ENCODE results near the gene GRK3. TPM values are rescaled to one million over a fixed set of nuclear protein-coding genes. Genes with fewer than 3 reads are reported as not detected.
A peak's percentile ranks its signal among the peaks of the same experiment; 100 is the strongest.

Gene GRK3
- total and polyA plus RNA-seq, 7 experiments from 2014 or later: 0.69 to 44.8 (median 6.5) TPM

DNA sequence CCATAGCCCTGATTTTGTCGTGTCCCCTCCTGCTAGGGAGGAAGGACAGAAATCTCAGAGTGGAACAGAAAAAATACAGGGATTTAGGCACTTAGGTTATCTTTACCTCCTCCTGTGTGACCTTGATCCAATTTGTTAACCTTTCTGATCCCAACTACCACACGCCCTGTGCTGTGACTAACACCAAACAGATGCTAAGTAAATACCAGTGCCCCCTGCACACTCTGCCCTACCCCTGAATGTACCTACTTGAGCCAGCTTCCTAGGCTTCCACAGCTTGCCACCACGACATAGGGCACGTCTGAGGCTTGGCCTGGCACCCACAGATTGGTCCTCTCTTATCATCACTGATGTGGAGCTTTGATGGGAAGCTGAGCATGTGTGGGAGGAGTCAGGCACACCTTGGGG lies 186.7 kb downstream of the GRK3 start:
- Histone ChIP-seq H3K27ac (ENCODE audit: low read depth, low read length) (no peak overlapping the region), H3K4me1 (ENCODE audit: control insufficient read depth in 2 of 2, insufficient read depth in 2 of 2, low read length in 2 of 2) (no peaks in the 10 kb centered on the region), H3K4me3 (ENCODE audit: low read length) (no peak overlapping the region), H3K9me3 (ENCODE audit: control insufficient read depth in 2 of 3, low read length in 3 of 3) (no peaks in the 10 kb centered on the region), H3K27me3 (ENCODE audit: control insufficient read depth in 2 of 2, insufficient read depth in 2 of 2, low read length in 2 of 2) (no peaks in the 10 kb centered on the region), H3K36me3 (ENCODE audit: control insufficient read depth in 2 of 3, insufficient read depth in 3 of 3, low read length in 3 of 3) (no peaks in the 10 kb centered on the region)
- ATAC-seq: no peak
- peaks cover 0 to 6% (median 0%) of the 10 kb centered on the region in 11 donors for H3K9me3 Mint-ChIP-seq
- H3K36me3 Mint-ChIP-seq: peaks cover 0 to 34% (median 0%) of the 10 kb centered on the region in 5 donors
- no peak for DNase-seq
- peaks cover 0 to 10% (median 0%) of the 10 kb centered on the region in 5 donors for H3K27me3 Mint-ChIP-seq
- H3K4me1 Mint-ChIP-seq: peaks cover 0 to 60% (median 0%) of the 10 kb centered on the region in 7 donors
- CTCF ChIA-PET: no interaction called here
- POLR2A ChIA-PET: no interaction called here
- H3K27ac Mint-ChIP-seq: peak overlapping the region in 1 of 9 donors; percentile 99
- H3K4me3 Mint-ChIP-seq: peak overlapping the region in 1 of 10 donors; percentile 41
- intact Hi-C loops (cut with micrococcal nuclease): no loop called here

DNA sequence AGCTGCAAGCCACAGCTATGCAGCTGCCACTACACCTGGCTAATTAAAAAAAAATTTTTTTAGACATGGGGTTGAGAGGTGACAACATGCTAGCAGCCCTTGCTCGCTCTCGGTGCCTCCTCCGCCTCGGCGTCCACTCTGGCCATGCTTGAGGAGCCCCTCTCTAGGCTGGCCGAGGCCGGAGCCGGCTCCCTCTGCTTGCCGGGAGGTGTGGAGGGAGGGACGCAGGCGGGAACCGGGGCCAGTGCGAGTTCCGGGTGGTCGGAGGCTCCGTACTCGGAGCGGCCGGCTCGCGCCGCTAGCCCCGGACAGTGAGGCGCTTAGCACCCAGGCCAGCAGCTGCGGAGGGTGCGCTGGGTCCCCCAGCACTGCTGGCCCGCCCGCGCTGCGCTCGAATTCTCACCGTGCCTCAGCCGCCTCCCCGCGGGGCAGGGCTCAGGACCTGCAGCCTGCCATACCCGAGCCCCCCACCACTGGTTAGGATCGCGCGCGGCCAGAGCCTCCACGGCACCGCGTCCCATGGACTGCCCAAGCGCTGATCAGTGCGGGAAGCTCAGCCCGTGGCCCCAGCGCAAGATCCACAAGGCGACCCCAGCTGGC lies 188.2 kb downstream of the GRK3 start:
- H3K4me1 Mint-ChIP-seq: peaks cover 0 to 54% (median 0%) of the 10 kb centered on the region in 7 donors
- no peak for ATAC-seq
- intact Hi-C loops (cut with micrococcal nuclease): no loop called here
- peaks cover 0 to 10% (median 0%) of the 10 kb centered on the region in 5 donors for H3K27me3 Mint-ChIP-seq
- peaks cover 0 to 4% (median 0%) of the 10 kb centered on the region in 11 donors for H3K9me3 Mint-ChIP-seq
- no peak overlapping the region for H3K4me3 Mint-ChIP-seq
- Histone ChIP-seq H3K4me1 (ENCODE audit: control insufficient read depth in 2 of 2, insufficient read depth in 2 of 2, low read length in 2 of 2) (no peaks in the 10 kb centered on the region), H3K4me3 (ENCODE audit: low read length) (no peak overlapping the region), H3K36me3 (ENCODE audit: control insufficient read depth in 2 of 3, insufficient read depth in 3 of 3, low read length in 3 of 3) (no peaks in the 10 kb centered on the region), H3K27ac (ENCODE audit: low read depth, low read length) (no peak overlapping the region), H3K27me3 (ENCODE audit: control insufficient read depth in 2 of 2, insufficient read depth in 2 of 2, low read length in 2 of 2) (no peaks in the 10 kb centered on the region), H3K9me3 (ENCODE audit: control insufficient read depth in 2 of 3, low read length in 3 of 3) (no peaks in the 10 kb centered on the region)
- ChIA-PET POLR2A (no interaction called here), CTCF (no interaction called here)
- DNase-seq: no peak
- no peak overlapping the region for H3K27ac Mint-ChIP-seq
- H3K36me3 Mint-ChIP-seq: peaks cover 0 to 27% (median 0%) of the 10 kb centered on the region in 5 donors

DNA sequence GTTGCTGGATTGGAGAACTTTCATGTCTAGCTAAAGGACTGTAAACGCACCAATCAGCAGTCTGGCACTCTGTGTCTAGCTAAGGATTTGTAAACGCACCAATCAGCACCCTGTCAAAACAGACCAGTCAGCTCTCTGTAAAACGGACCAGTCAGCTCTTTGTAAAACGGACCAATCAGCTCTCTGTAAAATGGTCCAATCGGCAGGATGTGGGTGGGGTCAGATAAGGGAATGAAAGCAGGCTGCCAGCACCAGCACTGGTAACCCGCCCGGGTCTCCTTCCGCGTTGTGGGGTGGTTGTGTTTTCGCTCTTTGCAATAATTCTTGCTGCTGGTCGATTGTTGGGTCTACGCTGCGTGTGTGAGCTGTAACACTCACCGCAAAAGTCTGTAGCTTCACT lies 188.8 kb downstream of the GRK3 start:
- H3K36me3 ChIP-seq (ENCODE audit: control insufficient read depth in 2 of 3, insufficient read depth in 3 of 3, low read length in 3 of 3): no peaks in the 10 kb centered on the region
- Mint-ChIP-seq H3K27ac (no peak overlapping the region), H3K36me3 (peaks cover 0 to 27% (median 0%) of the 10 kb centered on the region in 5 donors), H3K4me1 (peaks cover 0 to 55% (median 0%) of the 10 kb centered on the region in 7 donors), H3K4me3 (no peak overlapping the region), H3K9me3 (peaks cover 0 to 4% (median 0%) of the 10 kb centered on the region in 11 donors), H3K27me3 (peaks cover 0 to 10% (median 0%) of the 10 kb centered on the region in 5 donors)
- POLR2A ChIA-PET: no interaction called here
- intact Hi-C loops (cut with micrococcal nuclease): no loop called here
- DNase-seq (no peak), ATAC-seq (no peak)
- H3K9me3 ChIP-seq (ENCODE audit: control insufficient read depth in 2 of 3, low read length in 3 of 3): no peaks in the 10 kb centered on the region
- no peaks in the 10 kb centered on the region for H3K4me1 ChIP-seq (ENCODE audit: control insufficient read depth in 2 of 2, insufficient read depth in 2 of 2, low read length in 2 of 2)
- CTCF ChIA-PET: no interaction called here
- H3K4me3 ChIP-seq (ENCODE audit: low read length): no peak overlapping the region
- H3K27ac ChIP-seq (ENCODE audit: low read depth, low read length): no peak overlapping the region
- no peaks in the 10 kb centered on the region for H3K27me3 ChIP-seq (ENCODE audit: control insufficient read depth in 2 of 2, insufficient read depth in 2 of 2, low read length in 2 of 2)

DNA sequence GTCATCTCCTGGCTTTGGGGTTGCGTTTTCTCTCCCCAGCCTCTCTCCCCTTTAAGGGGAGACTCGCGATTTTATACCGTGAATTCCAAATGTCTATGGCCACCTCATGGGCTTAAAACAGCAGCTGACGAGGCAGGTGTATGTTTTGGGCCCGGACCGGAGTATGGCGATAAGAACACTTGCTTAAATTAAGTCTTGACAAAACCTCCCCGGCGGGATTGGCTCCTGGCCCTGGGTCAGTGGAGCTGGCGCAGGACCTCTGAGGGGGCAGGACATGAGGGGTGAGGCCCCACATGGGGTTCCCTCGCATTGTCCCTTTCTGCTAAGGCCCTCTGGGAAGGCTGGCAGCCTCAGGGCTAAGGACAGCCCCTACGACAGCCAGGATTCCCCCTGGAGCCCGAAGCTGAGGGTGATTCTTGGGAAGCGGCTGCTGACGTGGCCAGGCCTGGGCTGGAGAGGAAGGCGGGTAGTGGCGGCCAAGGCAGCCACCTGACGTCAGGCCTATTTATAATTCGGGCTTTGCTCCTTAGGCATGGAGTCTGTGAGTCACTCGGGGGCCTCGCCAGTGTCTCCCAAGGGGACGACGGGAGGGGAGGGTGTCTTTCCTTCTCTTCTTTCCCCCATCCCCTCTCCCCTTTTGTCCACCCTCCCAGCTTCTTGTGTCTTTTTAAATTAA lies 190.2 kb downstream of the GRK3 start:
- intact Hi-C loops (cut with micrococcal nuclease): no loop called here
- peaks cover 0 to 4% (median 0%) of the 10 kb centered on the region in 5 donors for H3K27me3 Mint-ChIP-seq
- H3K27ac Mint-ChIP-seq: no peak overlapping the region
- Histone ChIP-seq H3K4me3 (ENCODE audit: low read length) (no peak overlapping the region), H3K36me3 (ENCODE audit: control insufficient read depth in 2 of 3, insufficient read depth in 3 of 3, low read length in 3 of 3) (no peaks in the 10 kb centered on the region), H3K4me1 (ENCODE audit: control insufficient read depth in 2 of 2, insufficient read depth in 2 of 2, low read length in 2 of 2) (no peaks in the 10 kb centered on the region), H3K9me3 (ENCODE audit: control insufficient read depth in 2 of 3, low read length in 3 of 3) (no peaks in the 10 kb centered on the region), H3K27me3 (ENCODE audit: control insufficient read depth in 2 of 2, insufficient read depth in 2 of 2, low read length in 2 of 2) (no peaks in the 10 kb centered on the region), H3K27ac (ENCODE audit: low read depth, low read length) (no peak overlapping the region)
- no peak overlapping the region for H3K4me3 Mint-ChIP-seq
- H3K9me3 Mint-ChIP-seq: peaks cover 0 to 4% (median 0%) of the 10 kb centered on the region in 11 donors
- ATAC-seq (no peak), DNase-seq (no peak)
- POLR2A ChIA-PET: no interaction called here
- CTCF ChIA-PET: interaction anchor here (0.6 kb wide), 1 partner anchor 28 kb away, joined by 3 read pairs; no protein-coding TSS in a partner anchor
- H3K36me3 Mint-ChIP-seq: peaks cover 0 to 17% (median 0%) of the 10 kb centered on the region in 5 donors
- peaks cover 0 to 47% (median 0%) of the 10 kb centered on the region in 7 donors for H3K4me1 Mint-ChIP-seq

DNA sequence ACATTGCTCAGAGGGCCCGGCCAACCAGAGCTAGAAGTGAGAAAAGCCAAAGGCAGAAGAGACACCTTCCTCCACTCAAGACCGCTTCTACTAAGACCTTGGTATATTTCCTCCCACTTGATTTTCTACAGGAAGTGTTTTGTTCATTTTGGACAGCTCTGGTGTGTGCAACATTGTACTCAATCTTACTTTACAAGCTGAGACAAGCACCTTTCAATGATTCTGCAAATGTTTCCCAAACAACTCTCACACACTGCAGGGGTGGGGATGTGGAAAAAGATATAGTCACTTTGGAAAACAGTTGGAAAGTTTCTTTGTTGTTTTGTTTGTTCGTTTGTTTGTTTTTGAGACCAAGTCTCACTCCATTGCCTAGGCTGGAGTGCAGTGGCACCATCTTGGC lies 193.2 kb downstream of the GRK3 start:
- Histone ChIP-seq H3K27me3 (ENCODE audit: control insufficient read depth in 2 of 2, insufficient read depth in 2 of 2, low read length in 2 of 2) (no peaks in the 10 kb centered on the region), H3K27ac (ENCODE audit: low read depth, low read length) (no peak overlapping the region), H3K9me3 (ENCODE audit: control insufficient read depth in 2 of 3, low read length in 3 of 3) (no peaks in the 10 kb centered on the region), H3K4me3 (ENCODE audit: low read length) (no peak overlapping the region), H3K36me3 (ENCODE audit: control insufficient read depth in 2 of 3, insufficient read depth in 3 of 3, low read length in 3 of 3) (no peaks in the 10 kb centered on the region), H3K4me1 (ENCODE audit: control insufficient read depth in 2 of 2, insufficient read depth in 2 of 2, low read length in 2 of 2) (no peaks in the 10 kb centered on the region)
- ChIA-PET POLR2A (no interaction called here), CTCF (no interaction called here)
- Mint-ChIP-seq H3K27ac (peak overlapping the region in 2 of 9 donors; percentile 58 to 78), H3K9me3 (peaks cover 0 to 4% (median 0%) of the 10 kb centered on the region in 11 donors), H3K27me3 (peaks cover 0 to 6% (median 0%) of the 10 kb centered on the region in 5 donors), H3K4me3 (no peak overlapping the region), H3K36me3 (peaks cover 0 to 13% (median 0%) of the 10 kb centered on the region in 5 donors), H3K4me1 (peaks cover 0 to 37% (median 0%) of the 10 kb centered on the region in 7 donors)
- DNase-seq: no peak
- intact Hi-C loops (cut with micrococcal nuclease): no loop called here
- ATAC-seq: no peak

DNA sequence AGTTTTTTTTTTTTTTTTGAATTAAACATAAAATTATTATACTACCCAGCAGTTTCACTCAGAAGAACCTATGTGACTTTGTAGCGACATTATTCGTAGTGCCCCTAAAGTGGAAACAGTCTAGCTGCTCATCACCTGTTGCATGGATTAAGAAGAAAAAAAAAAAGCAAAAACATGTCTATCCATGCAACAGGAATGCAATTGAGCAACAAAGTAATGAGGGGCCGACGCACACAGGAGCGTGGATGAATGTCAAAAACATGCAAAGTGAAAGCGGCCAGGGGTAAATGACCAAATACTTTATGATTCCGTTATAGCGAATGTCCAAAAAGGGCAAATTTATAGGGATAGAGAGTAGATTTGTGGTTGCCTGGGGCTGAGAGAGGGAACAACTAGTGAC lies 193.8 kb downstream of the GRK3 start:
- H3K27ac Mint-ChIP-seq: no peak overlapping the region
- ChIA-PET CTCF (no interaction called here), POLR2A (no interaction called here)
- H3K4me1 Mint-ChIP-seq: peaks cover 0 to 37% (median 0%) of the 10 kb centered on the region in 7 donors
- peaks cover 0 to 8% (median 0%) of the 10 kb centered on the region in 5 donors for H3K27me3 Mint-ChIP-seq
- Histone ChIP-seq H3K9me3 (ENCODE audit: control insufficient read depth in 2 of 3, low read length in 3 of 3) (no peaks in the 10 kb centered on the region), H3K27ac (ENCODE audit: low read depth, low read length) (no peak overlapping the region), H3K4me1 (ENCODE audit: control insufficient read depth in 2 of 2, insufficient read depth in 2 of 2, low read length in 2 of 2) (no peaks in the 10 kb centered on the region), H3K27me3 (ENCODE audit: control insufficient read depth in 2 of 2, insufficient read depth in 2 of 2, low read length in 2 of 2) (no peaks in the 10 kb centered on the region), H3K4me3 (ENCODE audit: low read length) (no peak overlapping the region), H3K36me3 (ENCODE audit: control insufficient read depth in 2 of 3, insufficient read depth in 3 of 3, low read length in 3 of 3) (no peaks in the 10 kb centered on the region)
- H3K36me3 Mint-ChIP-seq: peaks cover 0 to 13% (median 0%) of the 10 kb centered on the region in 5 donors
- no peak overlapping the region for H3K4me3 Mint-ChIP-seq
- no peak for ATAC-seq
- no peak for DNase-seq
- intact Hi-C loops (cut with micrococcal nuclease): no loop called here
- peaks cover 0 to 4% (median 0%) of the 10 kb centered on the region in 11 donors for H3K9me3 Mint-ChIP-seq
